Measurements from ENCODE around the gene SEMA3D.

Gene SEMA3D

DNA sequence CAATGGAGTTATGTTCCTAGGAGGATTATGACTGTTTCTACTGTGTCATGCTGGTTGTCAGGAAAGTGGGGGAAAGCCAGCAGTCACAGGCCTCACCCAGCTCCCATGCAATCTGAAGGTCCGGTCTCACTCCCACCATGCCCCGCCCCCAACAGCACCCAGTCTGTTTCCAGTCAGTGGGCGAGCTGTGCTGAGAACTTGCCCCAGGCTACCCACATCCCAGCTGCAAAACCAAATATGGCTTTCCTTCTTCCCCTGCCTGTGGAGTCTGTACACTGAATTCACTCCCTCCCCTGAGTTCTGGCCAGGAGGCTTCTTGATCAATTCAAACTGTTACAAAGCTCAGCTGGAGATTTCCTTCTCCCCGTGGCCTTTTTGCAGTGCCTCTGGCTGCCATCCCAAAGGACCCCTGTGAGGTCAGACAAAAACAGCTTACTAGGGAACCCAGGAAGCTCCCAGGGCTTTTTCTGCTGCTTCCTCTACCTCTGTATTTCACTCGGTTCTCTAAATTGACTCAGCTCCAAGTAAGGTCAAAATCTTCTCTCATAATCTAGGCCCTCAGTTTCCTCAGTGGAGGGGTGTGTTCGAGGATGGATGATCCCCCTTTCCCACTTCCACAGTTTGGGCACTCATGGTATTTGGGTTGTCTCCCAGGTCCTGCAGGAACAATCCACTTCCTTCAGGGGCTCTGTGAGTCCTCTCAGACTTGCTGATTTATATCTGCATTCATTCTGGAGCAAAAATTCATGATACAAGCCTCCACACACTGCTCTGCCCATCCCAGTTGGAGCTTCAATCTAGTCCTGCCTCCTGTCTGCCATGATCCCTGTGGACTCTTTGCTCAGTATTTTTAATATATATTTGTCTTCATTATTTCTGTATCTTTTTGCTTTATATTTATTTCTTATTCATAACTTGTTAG lies 205.5 kb downstream of the SEMA3D start:
- no peak for DNase-seq

DNA sequence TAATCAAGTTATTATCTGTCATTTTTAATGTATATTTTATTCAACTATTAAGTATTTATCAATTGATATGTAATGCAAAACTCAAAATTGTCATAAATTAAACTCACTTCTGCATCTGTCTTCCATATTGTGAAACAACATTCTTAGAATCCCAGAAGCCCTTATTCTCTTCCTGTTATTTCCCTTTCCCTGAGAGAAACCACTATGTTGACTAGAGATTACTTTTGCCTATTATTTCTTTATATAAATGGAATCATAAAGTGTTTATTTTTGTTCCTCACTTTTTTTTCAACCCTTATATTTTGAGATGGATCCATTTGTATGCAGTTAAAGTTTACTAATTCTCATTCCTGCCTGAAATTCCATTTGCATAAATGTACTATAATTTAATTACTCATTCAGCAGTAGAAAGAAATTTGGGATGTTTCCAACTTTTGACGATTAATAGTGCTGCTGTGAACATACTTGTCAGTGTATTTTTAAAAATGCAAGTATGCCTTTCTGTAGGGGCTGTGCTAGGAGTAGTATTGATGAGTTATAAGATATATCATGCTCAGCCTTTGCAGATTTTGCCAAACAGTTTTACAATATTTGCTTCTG lies 211.2 kb downstream of the SEMA3D start:
- no peak for DNase-seq

DNA sequence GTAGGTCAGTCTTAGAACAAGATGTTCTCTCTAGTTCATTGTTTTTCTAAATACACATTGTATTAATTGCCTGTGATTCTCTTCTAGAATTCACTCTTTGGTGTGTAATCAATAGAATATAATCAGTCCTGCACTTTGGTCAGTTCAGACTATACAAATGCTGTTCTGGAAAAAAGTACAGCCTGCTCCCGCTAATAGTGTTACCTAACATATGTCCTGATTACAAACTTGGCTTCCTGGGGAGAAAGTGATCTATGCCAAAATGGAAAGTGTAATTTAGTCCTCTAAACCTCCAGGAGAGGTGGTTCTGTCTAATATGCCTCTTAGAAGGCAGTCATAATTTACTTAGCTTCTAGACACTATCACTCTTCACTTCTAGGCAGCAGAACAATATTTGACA lies 215.5 kb downstream of the SEMA3D start:
- no peak for DNase-seq

DNA sequence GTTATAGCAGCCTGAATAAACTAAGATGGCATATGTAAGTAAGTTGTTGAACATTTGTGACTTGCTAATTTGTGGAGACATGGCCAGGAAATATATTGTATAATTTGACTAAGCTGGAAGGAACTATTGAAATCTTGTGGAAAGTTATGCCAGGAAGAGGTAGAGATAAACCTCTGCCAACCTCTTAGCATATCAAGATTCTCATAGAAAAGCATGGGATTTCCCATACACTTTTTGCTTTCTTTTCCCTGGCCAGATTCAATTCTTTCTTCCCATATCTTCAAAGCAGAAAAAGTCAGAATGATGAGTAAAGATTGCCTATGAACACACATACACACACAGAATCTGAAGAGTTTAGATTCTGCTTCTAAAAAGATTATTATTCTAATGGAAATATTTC lies 216.2 kb downstream of the SEMA3D start:
- DNase-seq = no peak

DNA sequence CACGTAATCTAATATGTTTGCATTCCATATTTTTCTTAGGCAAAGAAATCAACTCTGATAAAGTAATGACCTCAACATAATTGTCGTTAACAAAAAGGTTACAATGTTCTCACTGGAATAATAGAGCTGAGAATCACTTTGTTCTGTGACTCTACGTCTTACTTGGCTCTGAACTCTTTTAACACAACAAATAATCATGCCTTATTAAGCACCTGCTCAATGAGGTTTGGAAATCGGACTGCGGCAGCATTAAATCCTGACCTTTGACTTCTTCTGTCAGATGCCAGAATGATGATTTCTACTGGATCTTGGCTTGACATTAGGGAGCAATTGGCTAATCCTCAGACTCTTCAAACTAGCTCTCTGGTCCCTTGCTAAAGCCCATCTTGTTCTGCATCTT lies 233.6 kb downstream of the SEMA3D start:
- DNase-seq = no peak

DNA sequence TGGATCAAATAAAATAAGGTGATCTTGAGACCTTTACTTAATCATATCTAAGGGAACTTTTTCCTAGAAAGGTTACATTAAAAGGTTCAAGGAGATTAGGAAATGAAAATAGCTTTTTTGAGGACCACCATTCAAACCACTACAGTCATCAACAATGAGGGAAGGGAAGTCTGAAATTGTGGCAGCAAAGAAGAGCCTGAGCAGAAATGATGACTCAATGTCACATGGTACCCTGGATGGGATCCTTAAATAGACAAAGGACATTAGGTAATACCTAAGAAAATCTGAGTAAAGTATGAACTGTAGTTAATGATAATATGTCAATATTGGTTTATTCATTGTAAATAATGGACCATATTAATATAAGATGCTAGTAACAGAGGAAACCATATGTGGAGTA lies 236.0 kb downstream of the SEMA3D start:
- DNase-seq = no peak

DNA sequence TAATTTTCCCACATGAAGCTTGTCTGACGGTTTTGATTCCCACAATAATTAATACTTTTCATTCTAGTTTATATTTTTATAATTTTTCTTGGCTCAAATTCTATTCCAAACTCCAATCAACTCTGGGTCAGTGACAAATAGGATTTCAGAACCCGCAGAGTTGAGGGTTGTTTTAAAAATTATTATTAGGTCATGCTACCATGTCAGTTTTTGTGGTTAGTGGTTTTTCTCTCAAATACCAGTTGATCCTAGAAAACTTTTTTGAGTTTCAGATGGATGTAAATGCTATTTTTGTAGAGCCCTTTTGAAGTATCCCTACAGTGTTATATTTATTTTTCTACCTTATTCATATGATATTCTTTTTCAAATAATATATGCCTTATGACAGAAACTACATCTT lies 237.4 kb downstream of the SEMA3D start:
- no peak for DNase-seq

DNA sequence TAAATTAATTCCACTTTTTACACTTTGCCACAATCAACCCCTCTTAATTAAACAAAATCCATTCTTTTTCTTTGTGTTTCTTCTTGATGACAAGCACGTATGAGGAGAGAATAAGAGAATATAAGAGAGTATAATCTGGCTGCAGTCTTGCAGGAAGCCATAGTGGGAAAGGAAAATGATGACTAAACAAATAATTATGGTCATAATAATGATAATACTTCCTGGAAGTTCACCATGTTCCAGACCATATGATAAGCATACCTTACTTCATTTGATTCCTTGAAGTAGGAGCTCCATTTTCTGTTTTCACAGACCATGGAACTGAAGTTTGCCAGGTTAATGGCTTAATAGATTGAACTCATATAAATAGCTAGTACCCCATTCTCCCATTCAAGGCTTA lies 237.8 kb downstream of the SEMA3D start:
- no peak for DNase-seq

DNA sequence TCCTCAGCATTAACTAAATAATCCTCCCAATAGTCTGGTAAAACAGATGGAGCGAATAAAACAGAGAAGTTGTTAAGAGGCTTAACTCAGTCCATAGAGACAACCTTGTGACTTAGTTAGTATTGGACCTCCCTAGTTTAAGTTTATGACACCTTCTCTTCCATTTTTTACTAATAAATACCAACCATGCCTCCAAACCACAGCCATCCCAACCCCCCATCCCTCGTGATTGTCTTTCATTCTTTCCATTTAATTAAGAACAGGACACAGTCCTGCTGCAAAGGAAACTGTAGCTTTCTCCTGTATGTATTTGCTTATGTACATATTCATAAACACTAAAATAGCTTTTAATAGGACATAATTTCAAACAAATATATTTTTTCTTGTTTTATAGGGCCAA lies 238.2 kb downstream of the SEMA3D start:
- no peak for DNase-seq

DNA sequence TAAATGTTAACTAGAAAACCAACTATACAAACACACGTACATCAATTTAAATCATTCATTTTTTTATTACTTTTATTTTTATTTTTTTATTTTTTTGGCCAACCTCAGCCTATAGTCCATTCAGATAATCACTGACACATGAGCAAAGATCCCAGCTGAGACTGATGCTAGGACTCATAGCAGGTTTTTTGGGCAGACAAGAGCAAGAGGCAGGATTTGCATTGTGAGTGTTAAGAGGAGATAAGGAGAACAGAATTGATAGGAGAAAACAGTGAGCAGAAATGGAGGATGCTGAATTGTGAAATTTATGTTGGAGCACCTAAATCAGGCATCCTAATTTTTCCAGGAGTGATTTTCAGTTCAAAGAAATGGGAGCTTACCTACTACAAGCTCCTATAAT lies 240.3 kb downstream of the SEMA3D start:
- no peak for DNase-seq
